Lower leg skin (tissue), 4 donors: ENCODE measurements around the gene LKAAEAR1. TPM values are rescaled to one million over a fixed set of nuclear protein-coding genes. Genes with fewer than 3 reads are reported as not detected.
"Not testable (repeated sequence)": the region's sequence is repeated elsewhere in the genome, so short reads cannot be mapped to it uniquely, and the experiment has no call there.

ENCODE experiments used
- DNase-seq, 2 donors: peaks; one replicate each; pipeline ENCODE4 v3.0.0-alpha.2; 2019; ENCODE audit warnings: low spot score in 2 of 2
- H3K4me3 ChIP-seq: fragments of 200-600 bp; sonication (generic); 2 replicates; pipeline ENCODE4 v1.5.1; 2017; ENCODE audit warnings: mild to moderate bottlenecking, low read depth; ENCODE audit not compliant: poor library complexity, severe bottlenecking
- POLR2A ChIP-seq, 2 donors: fragments of 450-650 bp; IDR thresholded peaks; one replicate each; pipeline ENCODE4 v1.6.1; 2016 to 2017; ENCODE audit warnings: antibody characterized with exemption in 2 of 2, mild to moderate bottlenecking in 1 of 2, moderate library complexity in 1 of 2
- WGBS, 2 donors: methylation state at CpG; one replicate each; pipeline ENCODE4 v1.1.5; 2018; 5-methylcytosine and 5-hydroxymethylcytosine counted together
- intact Hi-C: fragments of 100-400 bp; cut with DNase I; formaldehyde crosslinking; loops from one replicate; pipeline ENCODE4 v1.15.0; 2023; ENCODE audit warnings: low total_unique reads
- total RNA-seq, 4 donors: library from RNA; depleted of rRNA; stranded (reverse); fragments of >200 nt; gene quantifications; one replicate each; pipeline ENCODE4 v1.1.0, GENCODE V29; 2016
- TF ChIP-seq, protein P1 (sequence below), 3 donors: fragments of 450-650 bp; IDR thresholded peaks; one replicate each; pipeline ENCODE4 v1.5.1; 2016; ENCODE audit warnings: antibody characterized with exemption in 3 of 3, mild to moderate bottlenecking in 3 of 3, moderate library complexity in 2 of 3

LKAAEAR1 gene
- total RNA-seq, 4 donors from 2014 or later, result 0.91 TPM; not detected in 3

DNA sequence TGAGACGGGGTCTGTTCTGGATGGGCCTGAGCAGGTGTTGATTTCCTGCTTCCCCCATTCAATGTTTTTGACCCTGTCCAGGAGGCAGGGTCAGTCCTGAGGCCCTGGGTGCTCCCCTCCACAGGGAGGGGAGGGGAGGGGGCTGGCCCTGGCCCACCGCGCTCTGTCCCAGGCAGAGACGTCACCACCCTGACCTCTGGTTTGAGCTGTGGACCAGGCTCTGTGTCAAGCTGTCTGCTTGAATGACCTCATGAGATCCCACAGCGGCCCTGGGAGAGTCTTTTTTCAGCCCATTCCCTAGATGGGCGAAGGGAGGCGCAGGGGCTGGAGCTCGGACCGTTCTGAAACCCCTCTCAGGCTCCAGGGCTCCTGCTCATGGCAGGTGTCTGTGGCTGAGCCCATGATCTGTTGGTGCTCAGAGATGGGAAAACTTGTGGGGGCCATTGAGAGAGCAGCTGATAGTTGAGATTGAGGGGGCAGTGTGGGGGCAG lies 8.9 kb upstream of the LKAAEAR1 start:
- H3K4me3 ChIP-seq, result no peak overlapping the region

DNA sequence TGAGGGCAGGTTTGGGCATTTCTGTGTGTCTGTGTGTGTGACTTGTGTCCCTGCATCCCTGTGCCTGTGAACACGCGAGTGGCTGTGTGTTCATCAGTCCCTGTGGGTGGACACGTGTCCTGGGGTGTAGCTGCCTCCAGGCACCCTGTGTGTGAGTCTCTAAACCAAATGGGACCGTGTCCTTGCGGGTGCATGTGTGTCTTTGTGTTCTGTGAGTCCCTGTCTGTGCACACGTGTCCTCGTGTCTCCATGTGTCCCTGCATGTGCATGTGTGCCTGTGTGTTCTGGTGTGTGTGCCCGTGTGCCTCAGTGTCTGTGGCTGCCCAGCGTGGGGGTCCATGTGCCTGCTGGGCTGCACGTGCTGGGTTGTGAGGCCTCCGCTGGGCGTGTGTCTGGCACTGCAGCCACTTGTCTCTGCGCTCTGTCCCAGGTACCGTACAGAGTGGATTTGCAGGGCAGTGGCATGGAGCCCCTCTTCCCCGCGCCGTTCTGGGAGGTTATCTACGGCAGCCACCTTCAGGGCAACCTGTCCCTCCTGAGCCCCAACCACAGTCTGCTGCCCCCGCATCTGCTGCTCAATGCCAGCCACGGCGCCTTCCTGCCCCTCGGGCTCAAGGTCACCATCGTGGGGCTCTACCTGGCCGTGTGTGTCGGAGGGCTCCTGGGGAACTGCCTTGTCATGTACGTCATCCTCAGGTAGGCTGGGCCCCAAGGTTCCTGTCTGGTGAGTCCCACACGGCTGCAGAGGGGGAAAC lies 8.2 kb upstream of the LKAAEAR1 start:
- no peak overlapping the region for H3K4me3 ChIP-seq
- 33 to 39% methylated on average over 21 to 26 of the region's 27 CpGs for WGBS, 2 donors
- DNase-seq, result no peak
- intact Hi-C loops, result no loop called here
- TF ChIP-seq POLR2A (IDR thresholded peaks at IDR 0.05), result no peak
- TF ChIP-seq, protein P1, sequence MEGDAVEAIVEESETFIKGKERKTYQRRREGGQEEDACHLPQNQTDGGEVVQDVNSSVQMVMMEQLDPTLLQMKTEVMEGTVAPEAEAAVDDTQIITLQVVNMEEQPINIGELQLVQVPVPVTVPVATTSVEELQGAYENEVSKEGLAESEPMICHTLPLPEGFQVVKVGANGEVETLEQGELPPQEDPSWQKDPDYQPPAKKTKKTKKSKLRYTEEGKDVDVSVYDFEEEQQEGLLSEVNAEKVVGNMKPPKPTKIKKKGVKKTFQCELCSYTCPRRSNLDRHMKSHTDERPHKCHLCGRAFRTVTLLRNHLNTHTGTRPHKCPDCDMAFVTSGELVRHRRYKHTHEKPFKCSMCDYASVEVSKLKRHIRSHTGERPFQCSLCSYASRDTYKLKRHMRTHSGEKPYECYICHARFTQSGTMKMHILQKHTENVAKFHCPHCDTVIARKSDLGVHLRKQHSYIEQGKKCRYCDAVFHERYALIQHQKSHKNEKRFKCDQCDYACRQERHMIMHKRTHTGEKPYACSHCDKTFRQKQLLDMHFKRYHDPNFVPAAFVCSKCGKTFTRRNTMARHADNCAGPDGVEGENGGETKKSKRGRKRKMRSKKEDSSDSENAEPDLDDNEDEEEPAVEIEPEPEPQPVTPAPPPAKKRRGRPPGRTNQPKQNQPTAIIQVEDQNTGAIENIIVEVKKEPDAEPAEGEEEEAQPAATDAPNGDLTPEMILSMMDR (IDR thresholded peaks at IDR 0.05), result no peak

More for the DNA sequence above, 8.9 kb upstream of the LKAAEAR1 start:
- 50% methylated on average over 4 to 9 of the region's 9 CpGs for WGBS, 2 donors
- no peak for DNase-seq
- intact Hi-C loops, result no loop called here
- TF ChIP-seq, protein P1 (IDR thresholded peaks at IDR 0.05), result no peak
- no peak for TF ChIP-seq POLR2A (IDR thresholded peaks at IDR 0.05)

DNA sequence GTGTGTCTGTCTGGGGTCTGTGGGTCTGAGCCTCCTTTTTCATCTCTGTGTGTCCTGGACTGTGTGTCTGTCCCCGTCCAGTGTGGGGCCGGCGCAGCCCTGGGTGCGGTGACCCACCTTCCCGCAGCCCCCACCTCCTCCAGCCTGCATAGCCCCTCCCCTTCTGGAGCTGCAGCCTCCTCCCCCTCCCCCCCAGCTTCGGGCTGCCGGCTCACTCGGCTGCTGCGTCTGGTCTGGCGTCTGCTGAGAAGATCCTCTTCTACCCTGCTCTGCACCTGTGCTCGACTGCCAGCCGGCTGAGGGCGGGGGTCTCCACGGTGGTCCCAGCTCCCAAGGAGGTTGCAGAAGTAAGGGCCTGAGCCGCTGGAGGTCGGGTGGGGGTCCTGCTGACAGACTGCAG lies 7.6 kb upstream of the LKAAEAR1 start:
- no peak overlapping the region for H3K4me3 ChIP-seq
- intact Hi-C loops, result no loop called here
- no peak for DNase-seq
- TF ChIP-seq POLR2A (IDR thresholded peaks at IDR 0.05), result no peak
- TF ChIP-seq, protein P1 (IDR thresholded peaks at IDR 0.05), result no peak
- 25 to 30% methylated on average over 10 to 16 of the region's 16 CpGs for WGBS, 2 donors

DNA sequence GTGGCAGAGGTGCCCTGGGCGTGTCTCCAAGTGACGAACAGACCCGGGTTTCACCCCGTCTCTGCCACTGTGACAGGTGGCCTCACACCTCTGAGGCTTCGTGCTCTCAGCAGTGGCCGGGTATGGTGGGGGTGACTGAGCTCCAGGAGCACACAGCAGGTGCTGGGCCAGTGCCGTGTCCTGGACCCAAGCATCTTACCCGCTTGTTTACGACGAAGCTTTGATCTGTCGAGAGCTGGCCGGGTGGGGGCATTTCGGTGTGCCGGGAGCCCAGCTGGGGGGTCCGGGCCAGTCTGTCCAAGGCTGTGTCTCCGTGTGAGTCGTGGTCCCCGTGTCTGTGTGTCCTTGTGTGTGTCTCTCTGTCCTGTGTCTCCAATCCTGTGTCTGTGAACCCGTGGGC lies 7.1 kb upstream of the LKAAEAR1 start:
- TF ChIP-seq, protein P1 (IDR thresholded peaks at IDR 0.05), result no peak
- TF ChIP-seq POLR2A (IDR thresholded peaks at IDR 0.05), result no peak
- H3K4me3 ChIP-seq, result no peak overlapping the region
- intact Hi-C loops, result no loop called here
- 81 to 86% methylated on average over 8 to 13 of the region's 19 CpGs for WGBS, 2 donors
- DNase-seq, result no peak

DNA sequence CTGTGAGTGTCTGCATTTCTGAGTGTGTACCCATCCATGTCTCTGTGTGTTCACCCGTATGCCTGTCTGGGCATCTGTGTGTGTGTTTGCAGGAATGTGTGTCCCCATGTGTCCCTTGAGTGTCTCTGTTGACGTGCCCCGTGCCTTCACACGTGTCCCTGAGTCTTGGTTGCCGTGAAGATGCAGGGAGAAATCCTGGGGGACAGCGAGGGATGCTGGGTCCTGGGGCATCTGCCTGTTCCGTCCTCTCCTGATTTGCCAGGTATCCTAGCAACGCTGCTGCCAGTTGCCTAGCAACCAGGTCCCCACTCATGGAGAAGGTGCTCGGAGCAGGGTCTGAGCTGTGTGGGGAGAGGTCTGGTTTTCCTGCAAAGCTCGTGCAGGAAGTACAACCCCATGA lies 6.0 kb upstream of the LKAAEAR1 start:
- H3K4me3 ChIP-seq, result no peak overlapping the region
- no peak for DNase-seq
- intact Hi-C loops, result no loop called here
- 48 to 53% methylated on average over 4 to 9 of the region's 10 CpGs for WGBS, 2 donors
- no peak for TF ChIP-seq POLR2A (IDR thresholded peaks at IDR 0.05)
- TF ChIP-seq, protein P1 (IDR thresholded peaks at IDR 0.05), result no peak

DNA sequence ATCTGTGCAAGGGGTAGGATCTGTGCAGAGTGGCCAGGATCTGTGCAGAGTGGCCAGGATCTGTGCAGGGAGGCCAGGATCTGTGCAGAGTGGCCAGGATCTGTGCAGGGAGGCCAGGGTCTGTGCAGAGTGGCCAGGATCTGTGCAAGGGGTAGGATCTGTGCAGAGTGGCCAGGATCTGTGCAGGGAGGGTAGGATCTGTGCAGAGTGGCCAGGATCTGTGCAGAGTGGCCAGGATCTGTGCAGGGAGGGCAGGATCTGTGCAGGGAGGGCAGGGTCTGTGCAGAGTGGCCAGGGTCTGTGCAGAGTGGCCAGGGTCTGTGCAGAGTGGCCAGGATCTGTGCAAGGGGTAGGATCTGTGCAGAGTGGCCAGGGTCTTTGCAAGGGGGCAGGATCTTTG lies 4.4 kb upstream of the LKAAEAR1 start:
- DNase-seq, intact Hi-C loops, H3K4me3 ChIP-seq: not testable (repeated sequence)

DNA sequence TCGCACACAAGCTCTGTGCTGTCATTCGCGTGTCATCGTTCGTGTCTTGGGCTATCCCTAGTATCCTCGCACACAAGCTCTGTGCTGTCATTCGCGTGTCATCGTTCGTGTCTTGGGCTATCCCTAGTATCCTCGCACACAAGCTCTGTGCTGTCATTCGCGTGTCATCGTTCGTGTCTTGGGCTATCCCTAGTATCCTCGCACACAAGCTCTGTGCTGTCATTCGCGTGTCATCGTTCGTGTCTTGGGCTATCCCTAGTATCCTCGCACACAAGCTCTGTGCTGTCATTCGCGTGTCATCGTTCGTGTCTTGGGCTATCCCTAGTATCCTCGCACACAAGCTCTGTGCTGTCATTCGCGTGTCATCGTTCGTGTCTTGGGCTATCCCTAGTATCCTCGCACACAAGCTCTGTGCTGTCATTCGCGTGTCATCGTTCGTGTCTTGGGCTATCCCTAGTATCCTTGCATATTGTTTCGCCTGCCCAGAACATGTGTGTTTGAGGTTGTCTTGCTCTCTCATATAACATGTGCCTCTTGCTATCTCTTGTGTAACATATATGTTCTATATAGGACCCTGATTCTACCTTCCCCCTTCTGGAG lies 3.1 kb upstream of the LKAAEAR1 start:
- intact Hi-C loops, DNase-seq, H3K4me3 ChIP-seq: not testable (repeated sequence)
- WGBS, 2 donors, result 92 to 98% methylated on average over 6 to 10 of the region's 36 CpGs
